Pancreas (tissue), 10 donors: Measurements from ENCODE around the gene LCE1D. TPM values are rescaled to one million over a fixed set of nuclear protein-coding genes. Genes with fewer than 3 reads are reported as not detected.

Experiments
- ATAC-seq, 4 donors: fragments of 200-7000 bp; cut with Tn5 transposase; one replicate each; pipeline versions ENCODE4 v1.8.0 to v1.9.1; 2020; ENCODE audit warnings: mild to moderate bottlenecking in 4 of 4, moderate library complexity in 4 of 4
- DNase-seq, 6 donors: peaks; one replicate each; pipeline ENCODE4 v3.0.0-alpha.2; 2020
- FAIRE-seq: peaks from 2 replicates; lab custom pipeline; 2012; peaks lifted over from hg19 to GRCh38; lab: Jason Lieb, UNC
- H3K27ac ChIP-seq, 4 donors: fragments of 200-600 bp; sonication (generic); 1 replicate in 3 of 4; 2 replicates in 1 of 4; pipeline versions ENCODE4 v1.5.0 to v1.8.0; 2020
- H3K27me3 ChIP-seq, 4 donors: fragments of 200-600 bp; one replicate each; pipeline ENCODE4 v1.8.0; 2021
- H3K36me3 ChIP-seq, 3 donors: fragments of 200-600 bp; sonication (generic) in 1 of 3; one replicate each; pipeline versions ENCODE4 v1.5.0 to v1.8.0; 2020 to 2021
- H3K4me1 ChIP-seq, 3 donors: fragments of 200-600 bp; one replicate each; pipeline ENCODE4 v1.8.0; 2021
- H3K4me3 ChIP-seq, 4 donors: fragments of 200-600 bp; sonication (generic) in 2 of 4; one replicate each; pipeline versions ENCODE4 v1.5.0 to v1.8.0; 2020 to 2021
- H3K9me3 ChIP-seq, 4 donors: fragments of 200-600 bp; one replicate each; pipeline ENCODE4 v1.8.0; 2021
- CTCF ChIP-seq, 4 donors: fragments of 200-600 bp; sonication (generic) in 3 of 4; IDR thresholded peaks; one replicate each; pipeline versions ENCODE4 v1.5.0 to v1.8.0; 2021; ENCODE audit warnings: antibody characterized with exemption in 4 of 4
- WGBS, 2 donors: extraction: QIAGEN DNeasy Blood & Tissue Kit; methylation state at CpG; one replicate each; pipeline ENCODE4 v1.1.7; 2013; 5-methylcytosine and 5-hydroxymethylcytosine counted together
- intact Hi-C, 3 donors: fragments of 100-400 bp; cut with DNase I; formaldehyde crosslinking; loops; one replicate each; pipeline versions ENCODE4 v1.11.1 to v1.14.2; 2022
- polyA plus RNA-seq, 2 donors: library from polyadenylated mRNA; stranded (reverse); fragments of 200-250 nt; gene quantifications; one replicate each; pipeline ENCODE4 v1.2.3, GENCODE V29; 2013
- total RNA-seq, 6 donors: library from RNA; stranded (reverse); fragmentation: NEBNext Ultra II Directional in 4 of 6; extraction: Animal tissue kit (Norgen Biotek cat#: 25700) in 4 of 6; gene quantifications; one replicate each; pipeline versions ENCODE4 v1.2.1 to v1.2.4, GENCODE V29; 2021 to 2023
- donor health status: healthy with polysubstance abuse.
- donor health status: DM: no; HTN: no; CAD: no; lungs with moderate emphysema.
- donor health status: DM: no; HTN: no; CAD: no.
- donor health status: control.
- donor health status: control.
- donor health status: Bipolar disorder and iron deficiency.
- donor health status: DM: yes; HTN: yes; CAD: no.
- donor health status: DM: no; HTN: no; CAD: no.
- donor health status: DM: no; HTN: no; CAD: no.
- donor health status: DM: yes; HTN: yes; CAD: no.

Gene LCE1D
- total RNA-seq: not detected
- polyA plus RNA-seq: not detected

- intact Hi-C loops: no loop called here
- Histone ChIP-seq H3K27me3 (peaks cover 0 to 3% (median 0%) of the 10 kb centered on the region in 4 donors), H3K36me3 (no peaks in the 10 kb centered on the region), H3K4me3 (no peak within 1 kb of the TSS), H3K9me3 (no peaks in the 10 kb centered on the region), H3K27ac (no peak within 1 kb of the TSS), H3K4me1 (no peaks in the 10 kb centered on the region)
- FAIRE-seq (no peak), DNase-seq (no peak), ATAC-seq (no peak)
- WGBS, 2 donors: 25 to 33% methylated on average over 3 of the region's 3 CpGs
- no peak for TF ChIP-seq CTCF (IDR thresholded peaks at IDR 0.05)
Observed at GRCh38 chr1:152796421-152796820, at the start of gene LCE1D. Gene LCE1D, plus strand, starts transcription at chr1:152796721. Its CDS starts 1,074 bp downstream, at chr1:152797795.

- Histone ChIP-seq H3K36me3 (no peaks in the 10 kb centered on the region), H3K27ac (no peak overlapping the region), H3K9me3 (no peaks in the 10 kb centered on the region), H3K4me3 (no peak overlapping the region), H3K4me1 (no peaks in the 10 kb centered on the region), H3K27me3 (peaks cover 0 to 3% (median 0%) of the 10 kb centered on the region in 4 donors)
- intact Hi-C loops: no loop called here
- 18 to 23% methylated on average over 1 of the region's 1 CpG for WGBS, 2 donors
- TF ChIP-seq CTCF (IDR thresholded peaks at IDR 0.05): no peak
- FAIRE-seq (no peak), ATAC-seq (no peak), DNase-seq (no peak)
Observed at GRCh38 chr1:152747831-152748230, 48.7 kb upstream of the LCE1D start.

- no peak overlapping the region for H3K27ac ChIP-seq
- TF ChIP-seq CTCF (IDR thresholded peaks at IDR 0.05): no peak
- DNase-seq: no peak
- no peak for ATAC-seq
- no peak overlapping the region for H3K4me3 ChIP-seq
- peaks cover 0 to 6% (median 0%) of the 10 kb centered on the region in 4 donors for H3K27me3 ChIP-seq
- no peaks in the 10 kb centered on the region for H3K9me3 ChIP-seq
- intact Hi-C loops: no loop called here
- no peaks in the 10 kb centered on the region for H3K4me1 ChIP-seq
- 20 to 23% methylated on average over 1 of the region's 1 CpG for WGBS, 2 donors
- no peak for FAIRE-seq
- H3K36me3 ChIP-seq: no peaks in the 10 kb centered on the region
Observed at GRCh38 chr1:152752225-152752624, 44.3 kb upstream of the LCE1D start.

- FAIRE-seq (no peak), DNase-seq (no peak), ATAC-seq (no peak)
- 14 to 22% methylated on average over 1 of the region's 1 CpG for WGBS, 2 donors
- H3K27ac ChIP-seq: no peak overlapping the region
- no peaks in the 10 kb centered on the region for H3K4me1 ChIP-seq
- TF ChIP-seq CTCF (IDR thresholded peaks at IDR 0.05): no peak
- peaks cover 0 to 6% (median 0%) of the 10 kb centered on the region in 4 donors for H3K27me3 ChIP-seq
- intact Hi-C loops: no loop called here
- H3K4me3 ChIP-seq: no peak overlapping the region
- H3K36me3 ChIP-seq: no peaks in the 10 kb centered on the region
- no peaks in the 10 kb centered on the region for H3K9me3 ChIP-seq
Observed at GRCh38 chr1:152753586-152753985, 42.9 kb upstream of the LCE1D start.

- no peaks in the 10 kb centered on the region for H3K36me3 ChIP-seq
- ATAC-seq (no peak), DNase-seq (no peak), FAIRE-seq (no peak)
- no peak for TF ChIP-seq CTCF (IDR thresholded peaks at IDR 0.05)
- H3K9me3 ChIP-seq: no peaks in the 10 kb centered on the region
- no peaks in the 10 kb centered on the region for H3K4me1 ChIP-seq
- H3K27me3 ChIP-seq: peaks cover 0 to 10% (median 0%) of the 10 kb centered on the region in 4 donors
- no peak overlapping the region for H3K27ac ChIP-seq
- H3K4me3 ChIP-seq: no peak overlapping the region
- intact Hi-C loops: no loop called here
- WGBS, 2 donors: 40 to 57% methylated on average over 1 to 2 of the region's 2 CpGs
Observed at GRCh38 chr1:152756872-152757271, 39.6 kb upstream of the LCE1D start.
